SK-N-MC (cell line): ENCODE data around the gene MRPL44.
"Not testable (repeated sequence)": the region's sequence is repeated elsewhere in the genome, so short reads cannot be mapped to it uniquely, and the experiment has no call there.

ENCODE experiments used
- DNase-seq: peaks from one replicate; pipeline ENCODE4 v3.0.0-alpha.2; 2011; ENCODE audit warnings: low read depth, low spot score
- H3K27ac ChIP-seq: fragments of 200-600 bp; sonication (generic); 2 replicates; pipeline ENCODE4 v1.5.1; 2016; ENCODE audit warnings: mixed run types
- H3K36me3 ChIP-seq: fragments of 200-600 bp; sonication (generic); 2 replicates; pipeline ENCODE4 v1.6.1; 2017; ENCODE audit warnings: antibody characterized with exemption, low read length, mixed read lengths; ENCODE audit not compliant: insufficient read depth
- H3K4me3 ChIP-seq: fragments of 200-600 bp; sonication (generic); 2 replicates; pipeline ENCODE4 v1.5.1; 2016
- H3K9ac ChIP-seq: fragments of 200-600 bp; sonication (generic); 2 replicates; pipeline ENCODE4 v1.8.0; 2017; ENCODE audit warnings: mixed run types, mixed read lengths; ENCODE audit not compliant: insufficient read length
- H3K9me3 ChIP-seq: fragments of 200-600 bp; sonication (generic); 2 replicates; pipeline ENCODE4 v1.6.1; 2017; ENCODE audit warnings: low read depth, mild to moderate bottlenecking, antibody characterized with exemption, low read length, moderate library complexity, mixed read lengths
- EZH2 ChIP-seq: fragments of 200-600 bp; sonication (generic); IDR thresholded peaks from one replicate; pipeline ENCODE4 v1.6.1; 2017; ENCODE audit warnings: antibody characterized with exemption
- FOXP2 ChIP-seq: optimal IDR thresholded peaks from 2 replicates; pipeline ENCODE3; 2011; ENCODE audit warnings: mild to moderate bottlenecking, moderate library complexity; ENCODE audit not compliant: insufficient read depth; ENCODE audit errors: extremely low read length, control extremely low read depth
- POLR2AphosphoS5 ChIP-seq: IDR thresholded peaks from 2 replicates; pipeline ENCODE4 v1.6.1; 2012; ENCODE audit warnings: mild to moderate bottlenecking, low read depth, low read length, borderline replicate concordance

MRPL44 gene

GRCh38 chr2:223932816-223933800, 24.2 kb upstream of the MRPL44 start:
- Histone ChIP-seq H3K36me3 (no peaks in the 10 kb centered on the region), H3K9ac (no peak overlapping the region), H3K27ac (peak overlapping the region; percentile 75), H3K9me3 (no peaks in the 10 kb centered on the region), H3K4me3 (no peak overlapping the region)
- TF ChIP-seq EZH2 (no peak), POLR2AphosphoS5 (no peak), FOXP2 (no peak)
- no peak for DNase-seq

- Histone ChIP-seq H3K4me3 (no peak overlapping the region), H3K27ac (no peak overlapping the region; the same call in 1 of the 2 replicates), H3K36me3 (no peaks in the 10 kb centered on the region), H3K9ac (no peak overlapping the region), H3K9me3 (no peaks in the 10 kb centered on the region)
- TF ChIP-seq FOXP2 (no peak), POLR2AphosphoS5 (no peak), EZH2 (no peak)
- no peak for DNase-seq
Measured at GRCh38 chr2:223934870-223935269, 22.4 kb upstream of the MRPL44 start.

- no peaks in the 10 kb centered on the region for H3K9me3 ChIP-seq
- no peak overlapping the region for H3K9ac ChIP-seq
- TF ChIP-seq FOXP2 (no peak), EZH2 (no peak), POLR2AphosphoS5 (no peak)
- DNase-seq, result no peak
- H3K36me3 ChIP-seq, result no peaks in the 10 kb centered on the region
- H3K27ac ChIP-seq, result no peak overlapping the region
- H3K4me3 ChIP-seq, result no peak overlapping the region
Measured at GRCh38 chr2:223935459-223936125, 21.7 kb upstream of the MRPL44 start.

- Histone ChIP-seq H3K4me3 (no peak overlapping the region), H3K9me3 (no peaks in the 10 kb centered on the region), H3K36me3 (no peaks in the 10 kb centered on the region), H3K27ac (no peak overlapping the region), H3K9ac (no peak overlapping the region)
- DNase-seq, result no peak
- no peak for TF ChIP-seq POLR2AphosphoS5
- no peak for TF ChIP-seq EZH2
- TF ChIP-seq FOXP2, result no peak
Measured at GRCh38 chr2:223936862-223937326, 20.4 kb upstream of the MRPL44 start.

- Histone ChIP-seq H3K9ac (no peak overlapping the region), H3K36me3 (no peaks in the 10 kb centered on the region), H3K27ac (peak overlapping the region; percentile 78), H3K9me3 (no peaks in the 10 kb centered on the region), H3K4me3 (peak overlapping the region; percentile 33)
- TF ChIP-seq POLR2AphosphoS5, result no peak
- no peak for DNase-seq
Measured at GRCh38 chr2:223937535-223937934, 19.7 kb upstream of the MRPL44 start.

GRCh38 chr2:223939438-223939837, 17.8 kb upstream of the MRPL44 start:
- H3K4me3 ChIP-seq, DNase-seq, H3K27ac ChIP-seq: not testable (repeated sequence)

GRCh38 chr2:223941579-223942277, 15.5 kb upstream of the MRPL44 start:
- H3K9ac ChIP-seq, result no peak overlapping the region
- TF ChIP-seq EZH2 (no peak), POLR2AphosphoS5 (no peak), FOXP2 (no peak)
- no peaks in the 10 kb centered on the region for H3K9me3 ChIP-seq
- no peaks in the 10 kb centered on the region for H3K36me3 ChIP-seq
- no peak overlapping the region for H3K4me3 ChIP-seq
- DNase-seq, result no peak
- H3K27ac ChIP-seq, result no peak overlapping the region

More at GRCh38 chr2:223939438-223939837, 17.8 kb upstream of the MRPL44 start:
- not testable (repeated sequence) for H3K36me3 ChIP-seq, H3K9ac ChIP-seq, H3K9me3 ChIP-seq

- Histone ChIP-seq H3K27ac (peak overlapping the region; percentile 40; the same call in 1 of the 2 replicates), H3K9ac (no peak overlapping the region), H3K4me3 (peak overlapping the region; percentile 86)
Measured at GRCh38 chr2:223943135-223943534, 14.1 kb upstream of the MRPL44 start.

More at GRCh38 chr2:223943135-223943534, 14.1 kb upstream of the MRPL44 start:
- TF ChIP-seq POLR2AphosphoS5, result no peak
- no peak for TF ChIP-seq FOXP2
- no peak for TF ChIP-seq EZH2
- no peaks in the 10 kb centered on the region for H3K36me3 ChIP-seq
- H3K9me3 ChIP-seq, result no peaks in the 10 kb centered on the region
- no peak for DNase-seq
